BE2C (cell line): ENCODE results near the gene CHP1.
"Not testable (repeated sequence)": the region's sequence is repeated elsewhere in the genome, so short reads cannot be mapped to it uniquely, and the experiment has no call there.

Source experiments
- DNase-seq: peaks from one replicate; pipeline ENCODE4 v3.0.0-alpha.2; 2020
- H3K27me3 ChIP-seq: fragments of 250-450 bp; sonication (Bioruptor Pico); 2 replicates; pipeline ENCODE4 v1.5.1; 2020; ENCODE audit warnings: mild to moderate bottlenecking
- H3K36me3 ChIP-seq: fragments of 250-450 bp; sonication (Bioruptor Pico); 2 replicates; pipeline ENCODE4 v1.5.1; 2020; ENCODE audit warnings: mild to moderate bottlenecking
- H3K4me1 ChIP-seq: fragments of 250-450 bp; sonication (Bioruptor Pico); 2 replicates; pipeline ENCODE4 v1.5.1; 2020
- H3K4me3 ChIP-seq: 2 replicates; pipeline ENCODE4 v1.5.1; 2011; ENCODE audit warnings: low read depth, low read length
- H3K9me3 ChIP-seq: fragments of 250-450 bp; sonication (Bioruptor Pico); 2 replicates; pipeline ENCODE4 v1.5.1; 2020
- TF ChIP-seq, protein P1 (sequence below): IDR thresholded peaks from 2 replicates; pipeline ENCODE4 v1.5.1; 2012; ENCODE audit warnings: mild to moderate bottlenecking, low read depth, low read length

CHP1 gene

GRCh38 chr15:41259546-41260189 is 28.6 kb downstream of the CHP1 start:
- Histone ChIP-seq H3K27me3 (no peaks in the 10 kb centered on the region), H3K9me3 (no peaks in the 10 kb centered on the region), H3K36me3 (peaks cover 35% of the 10 kb centered on the region), H3K4me3 (no peak overlapping the region), H3K4me1 (no peaks in the 10 kb centered on the region)
- DNase-seq: no peak
- TF ChIP-seq, protein P1, sequence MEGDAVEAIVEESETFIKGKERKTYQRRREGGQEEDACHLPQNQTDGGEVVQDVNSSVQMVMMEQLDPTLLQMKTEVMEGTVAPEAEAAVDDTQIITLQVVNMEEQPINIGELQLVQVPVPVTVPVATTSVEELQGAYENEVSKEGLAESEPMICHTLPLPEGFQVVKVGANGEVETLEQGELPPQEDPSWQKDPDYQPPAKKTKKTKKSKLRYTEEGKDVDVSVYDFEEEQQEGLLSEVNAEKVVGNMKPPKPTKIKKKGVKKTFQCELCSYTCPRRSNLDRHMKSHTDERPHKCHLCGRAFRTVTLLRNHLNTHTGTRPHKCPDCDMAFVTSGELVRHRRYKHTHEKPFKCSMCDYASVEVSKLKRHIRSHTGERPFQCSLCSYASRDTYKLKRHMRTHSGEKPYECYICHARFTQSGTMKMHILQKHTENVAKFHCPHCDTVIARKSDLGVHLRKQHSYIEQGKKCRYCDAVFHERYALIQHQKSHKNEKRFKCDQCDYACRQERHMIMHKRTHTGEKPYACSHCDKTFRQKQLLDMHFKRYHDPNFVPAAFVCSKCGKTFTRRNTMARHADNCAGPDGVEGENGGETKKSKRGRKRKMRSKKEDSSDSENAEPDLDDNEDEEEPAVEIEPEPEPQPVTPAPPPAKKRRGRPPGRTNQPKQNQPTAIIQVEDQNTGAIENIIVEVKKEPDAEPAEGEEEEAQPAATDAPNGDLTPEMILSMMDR: no peak

- not testable (repeated sequence) for H3K4me3 ChIP-seq, H3K27me3 ChIP-seq, DNase-seq, H3K4me1 ChIP-seq, H3K9me3 ChIP-seq
- peaks cover 33% of the 10 kb centered on the region for H3K36me3 ChIP-seq
Measured at GRCh38 chr15:41260924-41261323, 29.9 kb downstream of the CHP1 start.

- TF ChIP-seq, protein P1: no peak
- Histone ChIP-seq H3K36me3 (peaks cover 32% of the 10 kb centered on the region), H3K4me1 (no peaks in the 10 kb centered on the region), H3K9me3 (no peaks in the 10 kb centered on the region), H3K4me3 (no peak overlapping the region), H3K27me3 (no peaks in the 10 kb centered on the region)
- DNase-seq: no peak
Measured at GRCh38 chr15:41262571-41262970, 31.5 kb downstream of the CHP1 start.

DNA sequence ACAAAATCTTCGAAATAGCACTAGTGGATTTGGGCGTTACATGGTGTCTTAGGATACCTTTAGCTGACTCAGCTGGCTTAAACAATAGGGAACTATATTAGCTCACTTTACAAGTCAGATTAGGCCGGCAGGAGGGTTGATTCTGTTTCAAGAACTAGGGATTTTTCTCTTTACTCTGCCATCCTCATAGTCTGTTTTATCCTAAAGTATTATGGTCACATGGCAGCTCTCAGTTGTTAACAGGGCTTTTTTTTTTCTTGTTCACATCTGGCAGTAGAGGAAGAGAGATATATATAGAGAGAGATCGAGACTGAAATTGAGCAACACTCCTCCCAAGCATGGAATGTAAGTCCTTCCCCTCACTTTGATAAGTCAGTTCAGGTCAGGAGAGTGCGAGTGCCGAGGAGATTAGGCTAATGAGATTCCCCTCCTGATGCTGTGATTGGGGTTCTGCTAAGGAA is 32.9 kb downstream of the CHP1 start:
- peaks cover 28% of the 10 kb centered on the region for H3K36me3 ChIP-seq
- DNase-seq: no peak
- no peak overlapping the region for H3K4me3 ChIP-seq
- TF ChIP-seq, protein P1: no peak
- H3K27me3 ChIP-seq: no peaks in the 10 kb centered on the region
- H3K4me1 ChIP-seq: no peaks in the 10 kb centered on the region
- H3K9me3 ChIP-seq: no peaks in the 10 kb centered on the region

GRCh38 chr15:41269887-41270286 is 38.8 kb downstream of the CHP1 start:
- DNase-seq: no peak
- Histone ChIP-seq H3K36me3 (peaks cover 16% of the 10 kb centered on the region), H3K4me1 (no peaks in the 10 kb centered on the region), H3K27me3 (no peaks in the 10 kb centered on the region), H3K4me3 (no peak overlapping the region), H3K9me3 (no peaks in the 10 kb centered on the region)
- TF ChIP-seq, protein P1: no peak

- Histone ChIP-seq H3K9me3 (no peaks in the 10 kb centered on the region), H3K27me3 (no peaks in the 10 kb centered on the region), H3K4me3 (no peak overlapping the region), H3K4me1 (no peaks in the 10 kb centered on the region), H3K36me3 (peaks cover 21% of the 10 kb centered on the region)
- no peak for DNase-seq
- TF ChIP-seq, protein P1: no peak
Measured at GRCh38 chr15:41276831-41277230, 45.8 kb downstream of the CHP1 start.
